Trophoblast cell (in vitro differentiated cells and primary cell): Measurements from ENCODE around the gene AADACL3.

Experiments used
- DNase-seq, 2 donors: peaks; one replicate each; pipeline ENCODE4 v3.0.0-alpha.2; 2016
- H2AFZ ChIP-seq: 2 replicates; pipeline ENCODE4 v1.6.1; 2013; ENCODE audit warnings: low read length, moderate library complexity, mild to moderate bottlenecking; ENCODE audit not compliant: insufficient read depth, poor library complexity
- H2AK5ac ChIP-seq: 2 replicates; pipeline ENCODE4 v1.6.1; 2013; ENCODE audit warnings: mild to moderate bottlenecking, low read length
- H2BK120ac ChIP-seq: 2 replicates; pipeline ENCODE4 v1.6.1; 2013; ENCODE audit warnings: low read length, mild to moderate bottlenecking, moderate library complexity; ENCODE audit not compliant: insufficient read depth, poor library complexity
- H2BK12ac ChIP-seq: 2 replicates; pipeline ENCODE4 v1.6.1; 2013; ENCODE audit warnings: mild to moderate bottlenecking, low read length, moderate library complexity
- H2BK5ac ChIP-seq: 2 replicates; pipeline ENCODE4 v1.6.1; 2013; ENCODE audit warnings: low read length, low read depth, moderate library complexity, mild to moderate bottlenecking; ENCODE audit not compliant: poor library complexity
- H3K14ac ChIP-seq: 2 replicates; pipeline ENCODE4 v1.6.1; 2013; ENCODE audit warnings: mild to moderate bottlenecking, low read length
- H3K18ac ChIP-seq: 2 replicates; pipeline ENCODE4 v1.6.1; 2013; ENCODE audit warnings: mild to moderate bottlenecking, low read length
- H3K23ac ChIP-seq: 2 replicates; pipeline ENCODE4 v1.6.1; 2013; ENCODE audit warnings: low read length
- H3K27ac ChIP-seq: 2 replicates; pipeline ENCODE4 v1.5.1; 2013; ENCODE audit warnings: low read depth, mild to moderate bottlenecking, inconsistent platforms, low read length, moderate library complexity
- H3K27me3 ChIP-seq: 2 replicates; pipeline ENCODE4 v1.6.1; 2013; ENCODE audit warnings: inconsistent platforms, mild to moderate bottlenecking, low read length, moderate library complexity; ENCODE audit not compliant: insufficient read depth
- H3K36me3 ChIP-seq, 2 experiments: 1 replicate in 1 of 2; 2 replicates in 1 of 2; pipeline ENCODE4 v1.6.1; 2013; ENCODE audit warnings: low read length in 2 of 2, mild to moderate bottlenecking in 2 of 2, moderate library complexity in 1 of 2; ENCODE audit not compliant: insufficient read depth in 2 of 2, control insufficient read depth in 1 of 2
- H3K4ac ChIP-seq: 2 replicates; pipeline ENCODE4 v1.6.1; 2013; ENCODE audit warnings: low read depth, mild to moderate bottlenecking, low read length, moderate library complexity
- H3K4me1 ChIP-seq, 2 experiments: 1 replicate in 1 of 2; 2 replicates in 1 of 2; pipeline ENCODE4 v1.6.1; 2013; ENCODE audit warnings: low read length in 2 of 2, mild to moderate bottlenecking in 2 of 2, moderate library complexity in 1 of 2; ENCODE audit not compliant: insufficient read depth in 2 of 2, control insufficient read depth in 1 of 2
- H3K4me2 ChIP-seq: 2 replicates; pipeline ENCODE4 v1.6.1; 2013; ENCODE audit warnings: inconsistent platforms, mild to moderate bottlenecking, low read length, moderate library complexity
- H3K4me3 ChIP-seq: 2 replicates; pipeline ENCODE4 v1.5.1; 2013; ENCODE audit warnings: mild to moderate bottlenecking, low read depth, low read length, inconsistent platforms
- H3K79me1 ChIP-seq: one replicate; pipeline ENCODE4 v1.6.1; 2013; ENCODE audit warnings: low read length
- H3K79me2 ChIP-seq: 2 replicates; pipeline ENCODE4 v1.6.1; 2013; ENCODE audit warnings: low read length, mild to moderate bottlenecking; ENCODE audit not compliant: control insufficient read depth, insufficient read depth, poor library complexity
- H3K9ac ChIP-seq: 2 replicates; pipeline ENCODE4 v1.6.1; 2013; ENCODE audit warnings: mild to moderate bottlenecking, low read length
- H3K9me3 ChIP-seq: 2 replicates; pipeline ENCODE4 v1.6.1; 2013; ENCODE audit warnings: low read depth, mild to moderate bottlenecking, control low read depth, inconsistent platforms, low read length; ENCODE audit not compliant: insufficient read depth
- H4K12ac ChIP-seq: 2 replicates; pipeline ENCODE4 v1.6.1; 2013; ENCODE audit warnings: low read depth, mild to moderate bottlenecking, low read length, moderate library complexity
- H4K8ac ChIP-seq: 2 replicates; pipeline ENCODE4 v1.6.1; 2013; ENCODE audit warnings: low read depth, mild to moderate bottlenecking, low read length, moderate library complexity
- H4K91ac ChIP-seq: one replicate; pipeline ENCODE4 v1.6.1; 2013; ENCODE audit warnings: low read depth, mild to moderate bottlenecking, low read length, moderate library complexity
- WGBS: extraction: QIAGEN DNeasy Blood & Tissue Kit; methylation state at CpG from one replicate; pipeline ENCODE4 v1.1.7; 2013; ENCODE audit warnings: missing lambda C conversion rate; ENCODE audit not compliant: insufficient read length, insufficient coverage; ENCODE audit errors: extremely low coverage; 5-methylcytosine and 5-hydroxymethylcytosine counted together

AADACL3 gene

GRCh38 chr1:12769976-12770505 is 54.1 kb downstream of the AADACL3 start:
- Histone ChIP-seq H3K4me3 (no peak overlapping the region), H2AK5ac (no peak overlapping the region), H4K8ac (no peak overlapping the region), H2BK120ac (no peak overlapping the region), H4K91ac (no peak overlapping the region), H3K4ac (no peak overlapping the region), H3K23ac (no peak overlapping the region), H3K79me1 (no peaks in the 10 kb centered on the region), H3K36me3 (no peaks in the 10 kb centered on the region), H3K18ac (no peak overlapping the region), H4K12ac (no peak overlapping the region), H3K27me3 (no peaks in the 10 kb centered on the region), H2BK12ac (no peak overlapping the region), H3K9me3 (peaks cover 3% of the 10 kb centered on the region), H3K4me1 (no peaks in the 10 kb centered on the region), H3K4me2 (no peak overlapping the region), H3K14ac (no peak overlapping the region), H2BK5ac (no peak overlapping the region), H3K79me2 (no peaks in the 10 kb centered on the region), H2AFZ (no peak overlapping the region), H3K9ac (no peak overlapping the region), H3K27ac (no peak overlapping the region)
- WGBS = no CpG with 5 or more reads among the region's 7 CpGs
- DNase-seq = no peak

GRCh38 chr1:12770620-12771019 is 54.7 kb downstream of the AADACL3 start:
- no peaks in the 10 kb centered on the region for H3K4me1 ChIP-seq
- no peak overlapping the region for H3K14ac ChIP-seq
- no peak overlapping the region for H3K4ac ChIP-seq
- H3K79me2 ChIP-seq = no peaks in the 10 kb centered on the region
- no peak overlapping the region for H3K4me2 ChIP-seq
- peaks cover 3% of the 10 kb centered on the region for H3K9me3 ChIP-seq
- H3K27me3 ChIP-seq = no peaks in the 10 kb centered on the region
- H2AK5ac ChIP-seq = no peak overlapping the region
- H4K12ac ChIP-seq = no peak overlapping the region
- H4K91ac ChIP-seq = no peak overlapping the region
- H3K79me1 ChIP-seq = no peaks in the 10 kb centered on the region
- H3K18ac ChIP-seq = no peak overlapping the region
- no peak overlapping the region for H3K9ac ChIP-seq
- no peak overlapping the region for H3K23ac ChIP-seq
- no peak overlapping the region for H3K27ac ChIP-seq
- no peak overlapping the region for H2BK5ac ChIP-seq
- H4K8ac ChIP-seq = no peak overlapping the region
- no peak for DNase-seq
- H2BK12ac ChIP-seq = no peak overlapping the region
- no peak overlapping the region for H2AFZ ChIP-seq
- H3K4me3 ChIP-seq = no peak overlapping the region
- no peaks in the 10 kb centered on the region for H3K36me3 ChIP-seq
- no peak overlapping the region for H2BK120ac ChIP-seq
- no CpG with 5 or more reads among the region's 2 CpGs for WGBS

GRCh38 chr1:12771186-12771585 is 55.3 kb downstream of the AADACL3 start:
- Histone ChIP-seq H2BK5ac (no peak overlapping the region), H3K9me3 (peaks cover 3% of the 10 kb centered on the region), H4K91ac (no peak overlapping the region), H3K4me3 (no peak overlapping the region), H3K79me2 (no peaks in the 10 kb centered on the region), H3K27me3 (no peaks in the 10 kb centered on the region), H3K4me1 (no peaks in the 10 kb centered on the region), H3K4me2 (no peak overlapping the region), H3K79me1 (no peaks in the 10 kb centered on the region), H3K14ac (no peak overlapping the region), H3K4ac (no peak overlapping the region), H3K18ac (no peak overlapping the region), H2BK12ac (no peak overlapping the region), H2AK5ac (no peak overlapping the region), H4K8ac (no peak overlapping the region), H3K27ac (no peak overlapping the region), H3K36me3 (no peaks in the 10 kb centered on the region), H3K9ac (no peak overlapping the region), H4K12ac (no peak overlapping the region), H2BK120ac (no peak overlapping the region), H2AFZ (no peak overlapping the region), H3K23ac (no peak overlapping the region)
- WGBS = no CpG with 5 or more reads among the region's 5 CpGs
- DNase-seq = no peak

GRCh38 chr1:12772520-12772919 is 56.6 kb downstream of the AADACL3 start:
- no peak for DNase-seq
- H2BK5ac ChIP-seq = no peak overlapping the region
- H3K27ac ChIP-seq = no peak overlapping the region
- peaks cover 3% of the 10 kb centered on the region for H3K9me3 ChIP-seq
- H3K4me1 ChIP-seq = no peaks in the 10 kb centered on the region
- whole genome bisulfite sequencing = no CpG with 5 or more reads among the region's 5 CpGs
- H3K9ac ChIP-seq = no peak overlapping the region
- H3K36me3 ChIP-seq = no peaks in the 10 kb centered on the region
- no peak overlapping the region for H4K8ac ChIP-seq
- H2BK12ac ChIP-seq = no peak overlapping the region
- no peak overlapping the region for H3K4ac ChIP-seq
- H4K12ac ChIP-seq = no peak overlapping the region
- no peaks in the 10 kb centered on the region for H3K27me3 ChIP-seq
- no peak overlapping the region for H4K91ac ChIP-seq
- H2BK120ac ChIP-seq = no peak overlapping the region
- H3K4me3 ChIP-seq = no peak overlapping the region
- H3K23ac ChIP-seq = no peak overlapping the region
- H3K4me2 ChIP-seq = no peak overlapping the region
- H3K14ac ChIP-seq = no peak overlapping the region
- no peak overlapping the region for H2AK5ac ChIP-seq
- H3K79me1 ChIP-seq = no peaks in the 10 kb centered on the region
- H3K18ac ChIP-seq = no peak overlapping the region
- no peaks in the 10 kb centered on the region for H3K79me2 ChIP-seq
- no peak overlapping the region for H2AFZ ChIP-seq
